WTC11 (cell line): Measurements from ENCODE around the gene AKAP13. TPM values are rescaled to one million over a fixed set of nuclear protein-coding genes. Genes with fewer than 3 reads are reported as not detected.

Experiments
- ATAC-seq: fragments of 200-7000 bp; cut with Tn5 transposase; 2 replicates; pipeline ENCODE4 v1.10.0; 2021; ENCODE audit warnings: mild to moderate bottlenecking, moderate library complexity
- CTCF ChIA-PET: fragments of 300-600 bp; sonication (Branson Sonifier 250); formaldehyde crosslinking; loops from one replicate; lab custom pipeline; 2021; ENCODE audit warnings: antibody characterized with exemption; lab: Charles Lee
- POLR2A ChIA-PET: fragments of 350-600 bp; sonication (Branson Sonifier 250); formaldehyde crosslinking; loops from one replicate; lab custom pipeline; 2021; ENCODE audit warnings: antibody characterized with exemption; lab: Charles Lee
- DNase-seq: peaks from one replicate; pipeline ENCODE4 v3.0.0; 2021; ENCODE audit warnings: low spot score
- H3K27ac Mint-ChIP-seq: 2 replicates; pipeline ENCODE4 v1.8.0; 2021; ENCODE audit warnings: mixed read lengths
- H3K27me3 Mint-ChIP-seq: 2 replicates; pipeline ENCODE4 v1.8.0; 2021; ENCODE audit warnings: low read depth, mild to moderate bottlenecking, moderate library complexity, mixed read lengths
- H3K36me3 Mint-ChIP-seq: 2 replicates; pipeline ENCODE4 v1.8.0; 2021; ENCODE audit warnings: mixed read lengths
- H3K4me1 Mint-ChIP-seq: 2 replicates; pipeline ENCODE4 v1.8.0; 2022; ENCODE audit warnings: mixed read lengths
- H3K4me3 Mint-ChIP-seq: 2 replicates; pipeline ENCODE4 v1.8.0; 2021; ENCODE audit warnings: mild to moderate bottlenecking, moderate library complexity, mixed read lengths
- H3K9me3 Mint-ChIP-seq: 2 replicates; pipeline ENCODE4 v1.8.0; 2021; ENCODE audit warnings: mixed read lengths
- ELF4 ChIP-seq: sonication (generic); formaldehyde crosslinking; IDR thresholded peaks from 2 replicates; pipeline ENCODE4 v1.8.1; 2022; ENCODE audit warnings: low read depth, mild to moderate bottlenecking, moderate library complexity, missing genetic modification reagents
- ESRRA ChIP-seq: sonication (generic); formaldehyde crosslinking; IDR thresholded peaks from 2 replicates; pipeline ENCODE4 v1.8.1; 2022; ENCODE audit warnings: mild to moderate bottlenecking, missing genetic modification reagents, borderline replicate concordance
- ETV6 ChIP-seq: sonication (generic); formaldehyde crosslinking; IDR thresholded peaks from 2 replicates; pipeline ENCODE4 v1.8.1; 2022; ENCODE audit warnings: mild to moderate bottlenecking, missing genetic modification reagents
- NR1H2 ChIP-seq: sonication (generic); formaldehyde crosslinking; IDR thresholded peaks from 2 replicates; pipeline ENCODE4 v1.9.0; 2021; ENCODE audit warnings: mild to moderate bottlenecking, moderate library complexity, missing genetic modification reagents
- PRDM15 ChIP-seq: sonication (generic); formaldehyde crosslinking; IDR thresholded peaks from 2 replicates; pipeline ENCODE4 v1.8.0; 2022; ENCODE audit warnings: missing genetic modification reagents
- TP53 ChIP-seq: sonication (generic); formaldehyde crosslinking; IDR thresholded peaks from 2 replicates; pipeline ENCODE4 v1.8.1; 2023; ENCODE audit warnings: mild to moderate bottlenecking, missing genetic modification reagents
- USF1 ChIP-seq: sonication (generic); formaldehyde crosslinking; IDR thresholded peaks from 2 replicates; pipeline ENCODE4 v1.8.0; 2022; ENCODE audit warnings: mild to moderate bottlenecking, missing genetic modification reagents
- ZNF121 ChIP-seq: sonication (generic); formaldehyde crosslinking; IDR thresholded peaks from 2 replicates; pipeline ENCODE4 v1.8.0; 2023; ENCODE audit warnings: missing genetic modification reagents
- ZNF317 ChIP-seq: sonication (generic); formaldehyde crosslinking; IDR thresholded peaks from 2 replicates; pipeline ENCODE4 v1.8.1; 2023; ENCODE audit warnings: low read depth, mild to moderate bottlenecking, moderate library complexity, missing genetic modification reagents, borderline replicate concordance
- ZNF396 ChIP-seq: fragments of 250-450 bp; sonication (Bioruptor Pico); IDR thresholded peaks from 2 replicates; pipeline ENCODE4 v1.8.0; 2021; ENCODE audit warnings: mild to moderate bottlenecking, moderate library complexity, borderline replicate concordance
- total RNA-seq: library from RNA; stranded (reverse); gene quantifications from 3 replicates; pipeline ENCODE4 v1.2.3, GENCODE V29; 2021
- TF ChIP-seq, protein P1 (sequence below): sonication (generic); formaldehyde crosslinking; IDR thresholded peaks from 2 replicates; pipeline ENCODE4 v1.8.1; 2023; ENCODE audit warnings: mild to moderate bottlenecking, missing genetic modification reagents
- TF ChIP-seq, protein P2 (sequence below): fragments of 250-450 bp; sonication (Bioruptor Pico); IDR thresholded peaks from 2 replicates; pipeline ENCODE4 v1.9.0; 2021; ENCODE audit warnings: mild to moderate bottlenecking
- TF ChIP-seq, protein P3 (sequence below): sonication (generic); formaldehyde crosslinking; IDR thresholded peaks from 2 replicates; pipeline ENCODE4 v1.8.0; 2023; ENCODE audit warnings: missing genetic modification reagents
- TF ChIP-seq, protein P4 (sequence below): fragments of 200-600 bp; IDR thresholded peaks from 2 replicates; pipeline ENCODE4 v1.8.0; 2022; ENCODE audit warnings: antibody characterized with exemption
- TF ChIP-seq, protein P5 (sequence below): fragments of 250-450 bp; sonication (Bioruptor Pico); IDR thresholded peaks from 2 replicates; pipeline ENCODE4 v1.9.0; 2021; ENCODE audit warnings: moderate library complexity, mild to moderate bottlenecking, inconsistent platforms, borderline replicate concordance

The AKAP13 gene
- total RNA-seq, 1 experiment from 2014 or later, result 50.3 TPM

GRCh38 chr15:85792912-85793590 lies 412.6 kb downstream of the AKAP13 start:
- POLR2A ChIA-PET, result no interaction called here
- DNase-seq (no peak), ATAC-seq (no peak)
- peaks cover 13% of the 10 kb centered on the region for H3K27me3 Mint-ChIP-seq
- no peaks in the 10 kb centered on the region for H3K36me3 Mint-ChIP-seq
- H3K9me3 Mint-ChIP-seq, result 0 out of 2 replicates have a peak, but pooled peaks cover 3% of the 10 kb centered on the region
- H3K27ac Mint-ChIP-seq, result no peak overlapping the region
- TF ChIP-seq ZNF121 (CRISPR knock-in tag), result no peak
- no peak for TF ChIP-seq ZNF396 (CRISPR knock-in tag)
- TF ChIP-seq NR1H2 (CRISPR knock-in tag), result no peak
- TF ChIP-seq, protein P1, sequence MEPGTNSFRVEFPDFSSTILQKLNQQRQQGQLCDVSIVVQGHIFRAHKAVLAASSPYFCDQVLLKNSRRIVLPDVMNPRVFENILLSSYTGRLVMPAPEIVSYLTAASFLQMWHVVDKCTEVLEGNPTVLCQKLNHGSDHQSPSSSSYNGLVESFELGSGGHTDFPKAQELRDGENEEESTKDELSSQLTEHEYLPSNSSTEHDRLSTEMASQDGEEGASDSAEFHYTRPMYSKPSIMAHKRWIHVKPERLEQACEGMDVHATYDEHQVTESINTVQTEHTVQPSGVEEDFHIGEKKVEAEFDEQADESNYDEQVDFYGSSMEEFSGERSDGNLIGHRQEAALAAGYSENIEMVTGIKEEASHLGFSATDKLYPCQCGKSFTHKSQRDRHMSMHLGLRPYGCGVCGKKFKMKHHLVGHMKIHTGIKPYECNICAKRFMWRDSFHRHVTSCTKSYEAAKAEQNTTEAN (CRISPR knock-in tag), result no peak
- no peak for TF ChIP-seq TP53 (CRISPR knock-in tag)
- TF ChIP-seq ELF4, result no peak
- TF ChIP-seq, protein P2, sequence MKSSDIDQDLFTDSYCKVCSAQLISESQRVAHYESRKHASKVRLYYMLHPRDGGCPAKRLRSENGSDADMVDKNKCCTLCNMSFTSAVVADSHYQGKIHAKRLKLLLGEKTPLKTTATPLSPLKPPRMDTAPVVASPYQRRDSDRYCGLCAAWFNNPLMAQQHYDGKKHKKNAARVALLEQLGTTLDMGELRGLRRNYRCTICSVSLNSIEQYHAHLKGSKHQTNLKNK (CRISPR knock-in tag), result no peak
- no peak; the same call in 1 of the 2 replicates for TF ChIP-seq ETV6
- TF ChIP-seq ESRRA (CRISPR knock-in tag), result no peak
- TF ChIP-seq, protein P3, sequence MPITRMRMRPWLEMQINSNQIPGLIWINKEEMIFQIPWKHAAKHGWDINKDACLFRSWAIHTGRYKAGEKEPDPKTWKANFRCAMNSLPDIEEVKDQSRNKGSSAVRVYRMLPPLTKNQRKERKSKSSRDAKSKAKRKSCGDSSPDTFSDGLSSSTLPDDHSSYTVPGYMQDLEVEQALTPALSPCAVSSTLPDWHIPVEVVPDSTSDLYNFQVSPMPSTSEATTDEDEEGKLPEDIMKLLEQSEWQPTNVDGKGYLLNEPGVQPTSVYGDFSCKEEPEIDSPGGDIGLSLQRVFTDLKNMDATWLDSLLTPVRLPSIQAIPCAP (CRISPR knock-in tag), result no peak
- TF ChIP-seq ZNF317, result no peak
- TF ChIP-seq, protein P4, sequence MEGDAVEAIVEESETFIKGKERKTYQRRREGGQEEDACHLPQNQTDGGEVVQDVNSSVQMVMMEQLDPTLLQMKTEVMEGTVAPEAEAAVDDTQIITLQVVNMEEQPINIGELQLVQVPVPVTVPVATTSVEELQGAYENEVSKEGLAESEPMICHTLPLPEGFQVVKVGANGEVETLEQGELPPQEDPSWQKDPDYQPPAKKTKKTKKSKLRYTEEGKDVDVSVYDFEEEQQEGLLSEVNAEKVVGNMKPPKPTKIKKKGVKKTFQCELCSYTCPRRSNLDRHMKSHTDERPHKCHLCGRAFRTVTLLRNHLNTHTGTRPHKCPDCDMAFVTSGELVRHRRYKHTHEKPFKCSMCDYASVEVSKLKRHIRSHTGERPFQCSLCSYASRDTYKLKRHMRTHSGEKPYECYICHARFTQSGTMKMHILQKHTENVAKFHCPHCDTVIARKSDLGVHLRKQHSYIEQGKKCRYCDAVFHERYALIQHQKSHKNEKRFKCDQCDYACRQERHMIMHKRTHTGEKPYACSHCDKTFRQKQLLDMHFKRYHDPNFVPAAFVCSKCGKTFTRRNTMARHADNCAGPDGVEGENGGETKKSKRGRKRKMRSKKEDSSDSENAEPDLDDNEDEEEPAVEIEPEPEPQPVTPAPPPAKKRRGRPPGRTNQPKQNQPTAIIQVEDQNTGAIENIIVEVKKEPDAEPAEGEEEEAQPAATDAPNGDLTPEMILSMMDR, result no peak
- TF ChIP-seq USF1 (CRISPR knock-in tag), result no peak
- no peak for TF ChIP-seq PRDM15
- TF ChIP-seq, protein P5, sequence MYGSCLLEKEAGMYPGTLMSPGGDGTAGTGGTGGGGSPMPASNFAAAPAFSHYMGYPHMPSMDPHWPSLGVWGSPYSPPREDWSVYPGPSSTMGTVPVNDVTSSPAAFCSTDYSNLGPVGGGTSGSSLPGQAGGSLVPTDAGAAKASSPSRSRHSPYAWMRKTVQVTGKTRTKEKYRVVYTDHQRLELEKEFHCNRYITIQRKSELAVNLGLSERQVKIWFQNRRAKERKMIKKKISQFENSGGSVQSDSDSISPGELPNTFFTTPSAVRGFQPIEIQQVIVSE (CRISPR knock-in tag), result no peak
- TF ChIP-seq, all 79 proteins: peak for 0
- Mint-ChIP-seq H3K4me1 (peaks cover 53% of the 10 kb centered on the region), H3K4me3 (peak overlapping the region; percentile 88)
- CTCF ChIA-PET, result interaction anchor here (0.6 to 2.4 kb wide), 3 partner anchors 10 to 413 kb away, joined by 3 to 6 read pairs (median 5); partner anchors contain the start of gene AKAP13
